NCI-H2029 (cell line): ENCODE measurements around the gene PLPPR1.

Source experiments
- DNase-seq: peaks from one replicate; lab custom pipeline; 2025; lab: John Stamatoyannopoulos, UW

Gene PLPPR1

GRCh38 chr9:101350285-101350684, 321.8 kb downstream of the PLPPR1 start:
- no peak for DNase-seq

GRCh38 chr9:101352892-101353463, 324.5 kb downstream of the PLPPR1 start:
- DNase-seq, result no peak

DNA sequence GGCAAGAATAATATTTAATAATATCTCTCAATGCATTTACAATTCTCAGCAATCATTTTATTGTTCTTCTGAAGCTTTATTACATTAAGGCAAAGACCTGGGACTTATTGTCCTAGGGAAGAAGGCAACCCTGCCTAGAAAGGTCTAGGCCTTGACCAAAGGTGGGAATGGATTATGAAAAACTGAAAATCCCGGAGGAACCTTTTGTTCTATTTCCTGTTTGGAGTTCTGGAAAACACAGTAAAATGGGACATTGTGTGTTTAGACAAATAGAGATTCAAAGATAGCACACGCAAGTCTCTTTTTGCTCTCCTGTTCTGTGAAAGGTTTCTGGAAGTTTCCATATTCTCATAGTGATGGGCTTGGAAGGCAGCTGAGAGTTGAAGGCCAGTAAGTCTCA, 325.2 kb downstream of the PLPPR1 start:
- no peak for DNase-seq

DNA sequence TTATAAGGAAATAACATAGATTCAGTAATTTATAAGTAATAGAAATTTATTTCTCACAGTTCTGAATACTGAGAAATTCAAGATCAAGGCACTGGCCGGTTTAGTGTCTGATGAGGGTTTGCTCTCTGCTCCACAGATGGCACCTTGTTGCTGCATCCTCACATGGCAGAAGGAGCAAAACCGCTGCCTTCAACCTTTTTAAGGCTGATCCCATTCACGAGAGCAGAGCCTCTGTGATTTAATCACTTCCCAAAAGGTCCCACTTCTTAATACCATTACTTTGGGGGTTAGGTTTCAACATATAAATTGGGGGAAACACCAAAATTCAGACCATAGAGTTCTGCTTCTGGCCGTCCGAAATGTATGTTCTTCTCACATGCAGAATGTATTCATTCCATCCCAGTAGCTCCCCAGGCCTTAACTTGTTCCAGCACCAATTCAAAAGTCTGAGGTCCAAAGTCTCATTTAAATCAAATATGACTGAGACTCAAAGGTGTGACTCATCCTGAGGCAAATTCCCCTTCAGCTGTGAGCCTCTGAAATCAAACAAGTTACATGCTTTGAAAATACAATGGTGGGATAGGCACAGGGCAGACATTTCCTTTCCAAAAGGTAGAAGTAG, 325.7 kb downstream of the PLPPR1 start:
- no peak for DNase-seq

DNA sequence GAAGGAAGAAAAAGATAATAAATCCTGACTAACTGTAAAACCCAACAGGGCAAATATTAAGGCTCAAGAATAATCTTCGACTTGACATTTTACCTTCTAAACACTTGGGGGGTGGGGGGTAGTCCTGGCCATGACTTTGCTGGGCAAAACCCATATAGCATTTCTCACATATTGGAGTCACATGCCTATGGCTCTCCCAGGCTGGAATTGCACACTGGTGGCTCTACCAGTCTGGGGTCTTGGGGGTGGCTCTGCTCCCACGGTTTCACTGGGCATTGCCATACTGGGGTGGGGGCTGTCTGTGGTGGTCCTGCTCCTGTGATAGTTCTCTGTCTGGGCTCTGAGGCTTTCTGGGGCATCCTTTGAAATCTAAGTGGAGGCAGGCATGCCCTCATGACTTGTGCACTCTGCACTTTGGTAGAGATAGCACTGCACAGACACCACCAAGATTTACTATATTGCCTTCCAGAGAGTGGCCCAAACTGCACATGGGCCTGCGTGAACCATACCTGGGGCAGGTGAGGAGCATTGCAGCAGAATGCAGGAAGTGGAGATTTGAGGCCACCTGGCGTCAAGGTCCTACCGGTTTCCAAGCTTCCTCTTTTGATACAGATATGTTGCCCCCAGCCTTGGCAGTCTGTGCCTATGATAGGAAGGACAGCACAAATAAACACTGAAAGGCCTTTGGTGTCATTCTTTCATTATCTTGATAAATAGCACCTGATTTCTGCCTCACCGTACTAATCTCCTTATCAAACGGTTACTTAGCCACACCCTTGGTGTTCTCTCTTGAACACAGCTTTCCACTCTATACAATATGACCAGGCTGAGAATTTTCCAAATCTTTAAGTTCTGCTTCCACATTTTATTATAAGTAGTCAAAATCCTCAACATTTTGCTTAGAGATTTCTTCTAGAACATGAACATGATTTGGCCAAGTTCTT, 326.5 kb downstream of the PLPPR1 start:
- DNase-seq, result no peak

DNA sequence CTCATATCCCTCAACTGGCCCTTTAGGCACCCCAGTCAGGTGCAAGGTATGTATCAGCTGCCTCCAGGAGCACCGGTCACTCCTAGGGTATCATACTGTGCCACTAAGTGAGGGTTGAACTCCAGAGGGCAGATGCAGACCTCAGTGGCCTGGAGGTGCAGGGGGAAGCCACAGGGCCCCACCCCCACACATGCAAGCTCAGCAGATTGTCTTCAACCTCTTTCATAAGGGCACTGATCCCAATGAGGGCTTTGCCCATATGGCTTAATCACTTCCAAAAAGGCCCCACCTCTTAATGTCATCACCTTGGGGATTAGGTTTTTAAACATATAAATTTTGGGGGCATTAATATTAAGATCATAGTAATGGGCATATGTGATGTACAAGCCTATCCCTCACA, 328.1 kb downstream of the PLPPR1 start:
- DNase-seq, result no peak

DNA sequence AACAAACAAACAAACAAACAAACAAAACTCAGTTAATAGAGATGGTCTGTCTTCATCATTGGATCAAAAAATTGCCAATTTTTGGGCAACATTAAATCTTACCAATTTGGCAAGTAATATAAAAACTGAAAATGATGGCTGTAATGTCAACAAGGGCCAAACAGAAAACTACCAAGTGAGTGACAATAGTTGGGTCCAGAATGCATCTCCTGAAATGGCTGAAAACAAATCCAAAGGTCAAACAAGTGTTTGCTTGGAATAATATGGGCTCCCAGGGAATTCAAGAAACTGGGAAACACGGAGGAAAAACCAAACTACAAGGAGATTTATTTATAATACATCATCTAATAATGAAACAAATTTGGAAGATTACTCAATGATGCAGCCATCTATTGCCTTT, 331.2 kb downstream of the PLPPR1 start:
- DNase-seq, result no peak

DNA sequence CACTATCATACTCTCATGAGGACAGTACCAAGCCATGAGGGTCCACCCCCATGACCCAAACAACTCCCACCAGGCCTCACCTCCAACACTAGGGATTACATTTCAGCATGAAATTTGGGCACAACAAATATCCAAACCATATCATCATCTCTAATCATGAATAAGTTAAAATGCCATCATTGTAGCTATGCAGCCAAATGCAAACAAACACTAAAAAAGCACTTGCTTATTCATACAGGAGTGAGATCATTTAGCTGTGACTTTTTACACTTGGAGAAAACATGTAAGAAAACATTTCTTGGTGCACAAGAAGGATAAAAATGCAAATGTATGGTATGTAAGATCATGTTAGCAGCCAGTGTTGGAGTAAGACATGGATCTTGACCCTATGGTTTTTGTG, 332.1 kb downstream of the PLPPR1 start:
- DNase-seq, result no peak

DNA sequence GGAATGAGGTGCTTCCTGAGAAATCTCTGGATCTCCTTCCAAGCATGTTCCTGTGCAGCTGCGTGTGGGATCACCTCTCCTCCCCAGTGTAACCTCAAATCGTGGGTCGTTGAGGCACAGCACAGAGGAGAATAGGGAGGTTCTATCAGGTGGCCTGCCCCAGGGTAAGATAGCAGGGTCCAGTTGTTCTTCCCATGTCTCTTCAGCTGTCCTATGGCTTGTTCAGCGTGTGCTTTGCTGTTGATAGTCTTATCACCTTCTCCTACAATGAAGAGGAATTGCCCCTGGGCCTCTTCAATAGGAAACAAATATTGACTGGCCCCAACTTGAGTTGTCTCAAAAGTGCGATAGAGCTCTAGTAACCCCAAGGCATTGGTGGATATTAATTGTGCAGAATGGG, 333.9 kb downstream of the PLPPR1 start:
- DNase-seq, result no peak

DNA sequence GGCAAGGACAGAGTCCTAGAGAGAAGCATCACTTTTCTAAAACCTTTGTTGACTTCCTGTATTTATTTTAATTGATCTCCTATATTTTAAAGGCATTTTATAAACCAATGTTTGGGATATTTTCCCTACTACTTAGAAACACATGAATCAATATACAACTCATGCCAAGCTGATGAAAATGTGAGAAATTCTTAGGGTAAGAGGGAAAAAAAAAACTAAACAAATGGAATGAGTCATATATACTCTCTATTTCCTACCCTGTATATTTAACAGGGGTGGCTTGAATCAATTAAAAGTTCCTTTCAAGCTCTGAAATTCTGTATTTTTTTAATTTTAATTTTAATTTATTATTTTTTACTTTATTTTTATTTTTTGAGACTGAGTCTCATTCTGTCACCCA, 336.7 kb downstream of the PLPPR1 start:
- DNase-seq, result no peak

- no peak for DNase-seq
These were observed 337.7 kb downstream of the PLPPR1 start for GRCh38 chr9:101366038-101366756.

GRCh38 chr9:101367323-101367722, 338.8 kb downstream of the PLPPR1 start:
- no peak for DNase-seq

GRCh38 chr9:101369286-101369685, 340.8 kb downstream of the PLPPR1 start:
- no peak for DNase-seq

GRCh38 chr9:101369884-101370531, 341.5 kb downstream of the PLPPR1 start:
- no peak for DNase-seq

GRCh38 chr9:101371813-101372212, 343.3 kb downstream of the PLPPR1 start:
- no peak for DNase-seq

- DNase-seq, result no peak
These were observed 344.0 kb downstream of the PLPPR1 start for GRCh38 chr9:101372327-101373118.
